DMS114 treated with DMSO at 0.1 percent for 48 hours (cell line): Measurements from ENCODE around the gene MUCL1.

Experiments
- DNase-seq: peaks from one replicate; lab custom pipeline; 2025; ENCODE audit not compliant: unreplicated experiment; lab: John Stamatoyannopoulos, UW

Gene MUCL1

DNA sequence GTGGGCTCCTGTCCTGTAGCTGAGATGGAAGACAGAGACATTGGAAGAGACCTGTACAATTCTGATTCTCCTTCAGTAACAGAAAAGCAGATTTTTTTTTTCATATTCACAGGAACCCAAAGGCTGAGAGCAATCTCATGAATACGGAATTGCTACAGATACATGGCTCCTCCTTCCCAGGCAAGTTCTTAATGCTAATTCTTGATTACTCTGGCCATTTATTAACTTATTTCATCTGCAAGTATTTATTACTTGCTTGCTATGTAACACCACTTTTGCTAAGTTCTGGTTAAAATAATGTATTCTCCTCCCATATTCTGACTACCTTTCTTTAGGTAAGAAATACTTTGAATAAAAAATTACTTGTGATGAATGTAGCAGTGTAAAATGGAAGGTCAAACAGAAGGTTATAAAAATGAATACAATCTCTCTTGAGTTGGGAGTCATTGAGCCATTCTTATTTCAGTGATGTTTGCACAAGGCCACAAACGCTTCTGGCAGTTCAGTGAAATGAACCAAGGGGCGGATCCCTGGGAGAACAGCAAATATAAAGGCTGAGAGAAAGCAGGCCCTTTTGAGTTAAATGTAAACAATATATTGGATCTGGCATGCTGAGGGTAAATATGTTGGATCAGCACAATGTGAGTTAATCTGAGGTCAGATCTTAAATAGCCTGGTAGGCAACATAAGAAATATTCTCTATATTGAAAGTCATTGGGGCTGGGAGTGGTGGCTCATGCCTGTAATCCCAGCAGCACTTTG is 37.6 kb downstream of the MUCL1 start:
- no peak for DNase-seq
